ENCODE results near the gene SPRY4. TPM values are rescaled to one million over a fixed set of nuclear protein-coding genes. Genes with fewer than 3 reads are reported as not detected.

Gene SPRY4
- total and polyA plus RNA-seq, 2 of the 4 experiments (the other 2 are of a cell fraction) = 8.4 to 21.0 TPM

DNA sequence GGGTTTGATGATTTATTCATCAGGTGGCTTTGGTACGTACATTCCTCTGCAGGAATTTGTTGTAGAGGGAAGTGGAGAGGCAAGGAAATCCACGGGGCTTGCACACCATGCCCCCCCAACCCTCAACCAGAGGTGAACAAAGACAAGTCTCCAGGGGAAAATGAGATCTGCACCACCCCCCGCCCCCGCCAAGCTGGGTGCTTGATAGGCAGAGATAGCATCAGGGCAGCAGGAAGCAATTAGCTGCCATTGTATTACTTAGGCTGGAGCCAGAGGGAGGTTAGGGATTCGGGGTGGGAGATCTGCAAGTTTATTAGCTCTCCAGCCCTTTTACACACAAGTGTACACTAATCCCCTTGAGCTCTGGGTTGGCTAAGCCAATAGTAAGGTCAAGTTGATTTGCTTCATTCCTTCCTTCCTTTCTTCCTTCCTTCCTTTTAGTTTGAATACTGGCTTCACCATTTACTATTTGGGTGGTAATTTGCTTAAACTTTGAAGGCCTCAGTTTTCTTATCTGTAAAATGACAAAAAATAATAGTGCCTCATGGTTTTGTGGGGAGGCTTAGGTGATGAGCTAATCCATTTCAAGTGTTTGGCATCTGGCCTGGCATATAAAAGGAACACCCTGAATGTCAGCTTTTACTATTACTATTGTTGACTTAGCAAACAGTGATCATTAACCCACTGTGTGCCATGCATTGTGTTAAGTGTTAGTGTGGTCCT, 34.1 kb downstream of the SPRY4 start:
- no peak overlapping the region for H2AK5ac ChIP-seq (ENCODE audit: low read depth, low read length)
- no peak overlapping the region for H4K91ac ChIP-seq (ENCODE audit: insufficient read depth, low read depth, low read length)
- intact Hi-C loops (cut with micrococcal nuclease) (no loop called here), dilution Hi-C loops (cut with HindIII; ENCODE audit: low sequenced_read_pairs, unreplicated experiment) (no loop called here), in situ Hi-C loops (cut with MboI; ENCODE audit: low sequenced_read_pairs) (no loop called here)
- no peak overlapping the region for H3K23ac ChIP-seq (ENCODE audit: low read depth, low read length)
- H2AFZ ChIP-seq (replicated peaks; ENCODE audit: low read length, poor library complexity) = no peak overlapping the region
- no peak overlapping the region for H3K14ac ChIP-seq (replicated peaks; ENCODE audit: low read depth, low read length)
- DNase-seq (peak; percentile 20), ATAC-seq (ENCODE audit: low read depth) (no peak)
- no peak overlapping the region for H3K4me2 ChIP-seq (ENCODE audit: low read depth, low read length)
- H3K79me1 ChIP-seq (ENCODE audit: low read depth in 1 of 2, low read length in 2 of 2) = peaks cover 12 to 56% of the 10 kb centered on the region in 2 experiments
- no peak overlapping the region for H2BK15ac ChIP-seq (ENCODE audit: low read depth, low read length)
- no peak overlapping the region for H3K18ac ChIP-seq (ENCODE audit: low read depth, low read length)
- peaks cover 6% of the 10 kb centered on the region for H3K4me1 ChIP-seq (ENCODE audit: control insufficient read depth, insufficient read depth, low read length)
- no peak overlapping the region for H3K27ac ChIP-seq (ENCODE audit: insufficient read depth, low read length)
- ChIA-PET POLR2A (ENCODE audit: unreplicated experiment) (no interaction called here), CTCF (no interaction called here)
- WGBS, 2 experiments (ENCODE audit: extremely low coverage in 2 of 2, insufficient read length in 1 of 2) = no CpG with 5 or more reads among the region's 5 CpGs
- TF ChIP-seq RFX5 (IDR thresholded peaks at IDR 0.05; ENCODE audit: low read depth, low read length) (no peak), MXI1 (IDR thresholded peaks at IDR 0.05; ENCODE audit: borderline replicate concordance, low read depth, low read length) (no peak)
- H2AK9ac ChIP-seq (replicated peaks; ENCODE audit: low read depth, low read length, poor library complexity) = no peak overlapping the region
- H3K27me3 ChIP-seq (ENCODE audit: control insufficient read depth, insufficient read depth, low read length) = no peaks in the 10 kb centered on the region
- H3K36me3 ChIP-seq (ENCODE audit: control insufficient read depth, insufficient read depth, low read length) = no peaks in the 10 kb centered on the region
- H3K9ac ChIP-seq (ENCODE audit: low read depth, low read length) = no peak overlapping the region
- peaks cover 11% of the 10 kb centered on the region for H3K9me1 ChIP-seq (ENCODE audit: insufficient read depth, low read length)
- no peaks in the 10 kb centered on the region for H3K9me3 ChIP-seq (ENCODE audit: control insufficient read depth, insufficient read depth, low read length)
- H2BK5ac ChIP-seq (ENCODE audit: low read depth, low read length, poor library complexity, severe bottlenecking) = no peak overlapping the region
- no peak overlapping the region for H2BK120ac ChIP-seq (ENCODE audit: low read depth, low read length)
- H4K20me1 ChIP-seq (ENCODE audit: insufficient read depth, low read length) = no peaks in the 10 kb centered on the region
- H2BK20ac ChIP-seq (ENCODE audit: low read depth, low read length) = no peak overlapping the region
- BruUV-seq (replicated peaks) = no TSS peak
- H3K4me3 ChIP-seq (ENCODE audit: insufficient read depth, low read depth, low read length) = no peak overlapping the region
- no peak overlapping the region for H4K8ac ChIP-seq (ENCODE audit: low read depth in 2 of 2, low read length in 2 of 2)
- no peak overlapping the region for H4K5ac ChIP-seq (ENCODE audit: low read depth, low read length)
- H3K56ac ChIP-seq (ENCODE audit: extremely low read depth, insufficient read depth, low read length) = no peak overlapping the region
- no peak overlapping the region for H3K4ac ChIP-seq (ENCODE audit: low read depth, low read length)

All from IMR-90 (cell line).